HEK293 (cell line): Measurements from ENCODE around the gene GDPD3.

ENCODE experiments used
- CTCF ChIA-PET: fragments of 350-600 bp; formaldehyde crosslinking; extraction: SDS; loops from one replicate; lab custom pipeline; 2021; ENCODE audit warnings: antibody characterized with exemption; lab: Yijun Ruan, JAX
- POLR2A ChIA-PET: fragments of 300-600 bp; formaldehyde crosslinking; extraction: SDS; loops from one replicate; lab custom pipeline; 2020; ENCODE audit warnings: antibody characterized with exemption, inconsistent platforms; lab: Yijun Ruan, JAX
- H3K27ac ChIP-seq: fragments of 200-500 bp; sonication (Bioruptor generic); 2 replicates; pipeline ENCODE4 v1.5.1; 2014; ENCODE audit warnings: low read depth, low read length, control low read depth, inconsistent platforms; ENCODE audit errors: extremely low read depth
- H3K36me3 ChIP-seq, 2 experiments: fragments of 200-500 bp in 1 of 2; sonication (Bioruptor generic) in 1 of 2; 1 replicate in 1 of 2; 2 replicates in 1 of 2; pipeline ENCODE4 v1.5.1; 2014 to 2017; ENCODE audit warnings: inconsistent platforms in 2 of 2, low read length in 2 of 2; ENCODE audit not compliant: control insufficient read depth in 2 of 2, insufficient read depth in 1 of 2
- H3K4me1 ChIP-seq: fragments of 200-500 bp; sonication (Bioruptor generic); 2 replicates; pipeline ENCODE4 v1.5.1; 2014; ENCODE audit warnings: mild to moderate bottlenecking, low read length, inconsistent platforms; ENCODE audit not compliant: control insufficient read depth, insufficient read depth
- H3K4me3 ChIP-seq: 2 replicates; pipeline ENCODE4 v1.5.1; 2011; ENCODE audit warnings: low read depth, mild to moderate bottlenecking, control low read depth, low read length, moderate library complexity
- H3K9me3 ChIP-seq: fragments of 200-500 bp; sonication (Bioruptor generic); 2 replicates; pipeline ENCODE4 v1.5.1; 2014; ENCODE audit warnings: low read depth, low read length, inconsistent platforms; ENCODE audit not compliant: control insufficient read depth, insufficient read depth
- BCL11B ChIP-seq: fragments of 450-650 bp; formaldehyde crosslinking; IDR thresholded peaks from 2 replicates; pipeline ENCODE4 v1.5.1; 2016; ENCODE audit warnings: low read depth, missing biosample characterization, missing genetic modification characterization
- IKZF3 ChIP-seq: fragments of 450-650 bp; IDR thresholded peaks from 2 replicates; pipeline ENCODE4 v1.5.0; 2018; ENCODE audit warnings: missing biosample characterization, mild to moderate bottlenecking, missing genetic modification characterization, moderate library complexity
- KLF8 ChIP-seq: fragments of 450-650 bp; formaldehyde crosslinking; IDR thresholded peaks from 2 replicates; pipeline ENCODE4 v1.5.1; 2016; ENCODE audit warnings: missing biosample characterization, missing genetic modification characterization
- PRDM1 ChIP-seq: fragments of 450-650 bp; formaldehyde crosslinking; IDR thresholded peaks from 2 replicates; pipeline ENCODE4; 2016; ENCODE audit warnings: missing biosample characterization, missing genetic modification characterization
- TRIM28 ChIP-seq: IDR thresholded peaks from 2 replicates; pipeline ENCODE4 v1.6.1; 2011; ENCODE audit warnings: low read length, control low read depth, borderline replicate concordance
- ZBTB1 ChIP-seq: fragments of 450-650 bp; formaldehyde crosslinking; IDR thresholded peaks from 2 replicates; pipeline ENCODE4 v1.5.1; 2016; ENCODE audit warnings: missing biosample characterization, missing genetic modification characterization
- ZNF10 ChIP-seq: fragments of 450-650 bp; formaldehyde crosslinking; IDR thresholded peaks from 2 replicates; pipeline ENCODE4 v1.5.1; 2017; ENCODE audit warnings: missing biosample characterization, missing genetic modification characterization
- ZNF132 ChIP-seq: fragments of 450-650 bp; formaldehyde crosslinking; IDR thresholded peaks from 2 replicates; pipeline ENCODE4 v1.5.1; 2017; ENCODE audit warnings: missing biosample characterization, missing genetic modification characterization, borderline replicate concordance
- ZNF133 ChIP-seq: fragments of 450-650 bp; formaldehyde crosslinking; IDR thresholded peaks from 2 replicates; pipeline ENCODE4 v1.5.1; 2016; ENCODE audit warnings: missing biosample characterization, missing genetic modification characterization
- ZNF350 ChIP-seq: fragments of 450-650 bp; formaldehyde crosslinking; IDR thresholded peaks from 2 replicates; pipeline ENCODE4 v1.5.0; 2017; ENCODE audit warnings: missing biosample characterization, mild to moderate bottlenecking, missing genetic modification characterization
- ZNF514 ChIP-seq: fragments of 450-650 bp; formaldehyde crosslinking; IDR thresholded peaks from 2 replicates; pipeline ENCODE4 v1.5.1; 2016; ENCODE audit warnings: missing biosample characterization, missing genetic modification characterization
- ZNF544 ChIP-seq: fragments of 450-650 bp; formaldehyde crosslinking; IDR thresholded peaks from 2 replicates; pipeline ENCODE4 v1.5.0; 2017; ENCODE audit warnings: missing biosample characterization, missing genetic modification characterization
- ZNF549 ChIP-seq: fragments of 450-650 bp; IDR thresholded peaks from 2 replicates; pipeline ENCODE4 v1.5.1; 2018; ENCODE audit warnings: missing biosample characterization, missing genetic modification characterization, mild to moderate bottlenecking, inconsistent platforms, moderate library complexity
- TF ChIP-seq, protein P1 (sequence below): fragments of 450-650 bp; formaldehyde crosslinking; IDR thresholded peaks from 2 replicates; pipeline ENCODE4 v1.5.1; 2016; ENCODE audit warnings: missing biosample characterization, missing genetic modification characterization, borderline replicate concordance
- TF ChIP-seq, protein P2 (sequence below): fragments of 450-650 bp; formaldehyde crosslinking; IDR thresholded peaks from 2 replicates; pipeline ENCODE4 v1.5.1; 2016; ENCODE audit warnings: missing biosample characterization, missing genetic modification characterization, borderline replicate concordance
- TF ChIP-seq, protein P3 (sequence below): sonication (generic); formaldehyde crosslinking; IDR thresholded peaks from 2 replicates; pipeline ENCODE4 v1.8.1; 2022; ENCODE audit warnings: mild to moderate bottlenecking, moderate library complexity, missing genetic modification reagents
- TF ChIP-seq, protein P4 (sequence below): fragments of 450-650 bp; formaldehyde crosslinking; optimal IDR thresholded peaks from 2 replicates; pipeline ENCODE3; 2016; ENCODE audit warnings: missing biosample characterization, mild to moderate bottlenecking, missing genetic modification characterization
- TF ChIP-seq, protein P5 (sequence below): fragments of 450-650 bp; formaldehyde crosslinking; IDR thresholded peaks from 2 replicates; pipeline ENCODE4 v1.5.1; 2016; ENCODE audit warnings: missing biosample characterization, missing genetic modification characterization
- TF ChIP-seq, protein P6 (sequence below): fragments of 450-650 bp; formaldehyde crosslinking; IDR thresholded peaks from 2 replicates; pipeline ENCODE4 v1.5.1; 2016; ENCODE audit warnings: missing biosample characterization, missing genetic modification characterization

GDPD3 gene

DNA sequence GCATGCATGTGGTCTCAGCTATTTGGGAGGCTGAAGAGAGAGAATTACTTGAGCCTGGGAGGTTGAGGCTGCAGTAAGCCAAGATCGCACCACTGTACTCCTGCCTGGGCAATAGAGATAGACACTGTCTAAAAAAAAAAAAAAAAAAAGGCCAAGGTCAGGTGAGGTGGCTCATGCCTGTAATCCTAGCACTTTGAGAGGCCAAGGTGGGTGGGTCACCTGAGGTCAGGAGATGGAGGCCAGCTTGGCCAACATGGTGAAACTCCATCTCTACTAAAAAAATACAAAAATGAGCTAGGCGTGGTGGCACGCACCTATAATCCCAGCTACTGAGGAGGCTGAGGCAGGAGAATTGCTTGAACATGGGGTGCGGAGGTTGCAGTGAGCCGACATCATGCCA, 41.9 kb upstream of the GDPD3 start:
- H3K4me1 ChIP-seq = no peaks in the 10 kb centered on the region
- H3K4me3 ChIP-seq = no peak overlapping the region
- no peaks in the 10 kb centered on the region for H3K9me3 ChIP-seq
- ChIA-PET POLR2A (no interaction called here), CTCF (interaction anchor here (0.6 to 0.8 kb wide), 2 partner anchors 12 to 40 kb away, joined by 3 to 4 read pairs; no protein-coding TSS in a partner anchor)
- H3K36me3 ChIP-seq = no peaks in the 10 kb centered on the region
- TF ChIP-seq ZNF549 = no peak
- TF ChIP-seq KLF8 (tag by site-specific recombination) = no peak
- TF ChIP-seq, protein P1, sequence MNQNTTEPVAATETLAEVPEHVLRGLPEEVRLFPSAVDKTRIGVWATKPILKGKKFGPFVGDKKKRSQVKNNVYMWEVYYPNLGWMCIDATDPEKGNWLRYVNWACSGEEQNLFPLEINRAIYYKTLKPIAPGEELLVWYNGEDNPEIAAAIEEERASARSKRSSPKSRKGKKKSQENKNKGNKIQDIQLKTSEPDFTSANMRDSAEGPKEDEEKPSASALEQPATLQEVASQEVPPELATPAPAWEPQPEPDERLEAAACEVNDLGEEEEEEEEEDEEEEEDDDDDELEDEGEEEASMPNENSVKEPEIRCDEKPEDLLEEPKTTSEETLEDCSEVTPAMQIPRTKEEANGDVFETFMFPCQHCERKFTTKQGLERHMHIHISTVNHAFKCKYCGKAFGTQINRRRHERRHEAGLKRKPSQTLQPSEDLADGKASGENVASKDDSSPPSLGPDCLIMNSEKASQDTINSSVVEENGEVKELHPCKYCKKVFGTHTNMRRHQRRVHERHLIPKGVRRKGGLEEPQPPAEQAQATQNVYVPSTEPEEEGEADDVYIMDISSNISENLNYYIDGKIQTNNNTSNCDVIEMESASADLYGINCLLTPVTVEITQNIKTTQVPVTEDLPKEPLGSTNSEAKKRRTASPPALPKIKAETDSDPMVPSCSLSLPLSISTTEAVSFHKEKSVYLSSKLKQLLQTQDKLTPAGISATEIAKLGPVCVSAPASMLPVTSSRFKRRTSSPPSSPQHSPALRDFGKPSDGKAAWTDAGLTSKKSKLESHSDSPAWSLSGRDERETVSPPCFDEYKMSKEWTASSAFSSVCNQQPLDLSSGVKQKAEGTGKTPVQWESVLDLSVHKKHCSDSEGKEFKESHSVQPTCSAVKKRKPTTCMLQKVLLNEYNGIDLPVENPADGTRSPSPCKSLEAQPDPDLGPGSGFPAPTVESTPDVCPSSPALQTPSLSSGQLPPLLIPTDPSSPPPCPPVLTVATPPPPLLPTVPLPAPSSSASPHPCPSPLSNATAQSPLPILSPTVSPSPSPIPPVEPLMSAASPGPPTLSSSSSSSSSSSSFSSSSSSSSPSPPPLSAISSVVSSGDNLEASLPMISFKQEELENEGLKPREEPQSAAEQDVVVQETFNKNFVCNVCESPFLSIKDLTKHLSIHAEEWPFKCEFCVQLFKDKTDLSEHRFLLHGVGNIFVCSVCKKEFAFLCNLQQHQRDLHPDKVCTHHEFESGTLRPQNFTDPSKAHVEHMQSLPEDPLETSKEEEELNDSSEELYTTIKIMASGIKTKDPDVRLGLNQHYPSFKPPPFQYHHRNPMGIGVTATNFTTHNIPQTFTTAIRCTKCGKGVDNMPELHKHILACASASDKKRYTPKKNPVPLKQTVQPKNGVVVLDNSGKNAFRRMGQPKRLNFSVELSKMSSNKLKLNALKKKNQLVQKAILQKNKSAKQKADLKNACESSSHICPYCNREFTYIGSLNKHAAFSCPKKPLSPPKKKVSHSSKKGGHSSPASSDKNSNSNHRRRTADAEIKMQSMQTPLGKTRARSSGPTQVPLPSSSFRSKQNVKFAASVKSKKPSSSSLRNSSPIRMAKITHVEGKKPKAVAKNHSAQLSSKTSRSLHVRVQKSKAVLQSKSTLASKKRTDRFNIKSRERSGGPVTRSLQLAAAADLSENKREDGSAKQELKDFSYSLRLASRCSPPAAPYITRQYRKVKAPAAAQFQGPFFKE (tag by site-specific recombination) = no peak
- TF ChIP-seq, protein P2, sequence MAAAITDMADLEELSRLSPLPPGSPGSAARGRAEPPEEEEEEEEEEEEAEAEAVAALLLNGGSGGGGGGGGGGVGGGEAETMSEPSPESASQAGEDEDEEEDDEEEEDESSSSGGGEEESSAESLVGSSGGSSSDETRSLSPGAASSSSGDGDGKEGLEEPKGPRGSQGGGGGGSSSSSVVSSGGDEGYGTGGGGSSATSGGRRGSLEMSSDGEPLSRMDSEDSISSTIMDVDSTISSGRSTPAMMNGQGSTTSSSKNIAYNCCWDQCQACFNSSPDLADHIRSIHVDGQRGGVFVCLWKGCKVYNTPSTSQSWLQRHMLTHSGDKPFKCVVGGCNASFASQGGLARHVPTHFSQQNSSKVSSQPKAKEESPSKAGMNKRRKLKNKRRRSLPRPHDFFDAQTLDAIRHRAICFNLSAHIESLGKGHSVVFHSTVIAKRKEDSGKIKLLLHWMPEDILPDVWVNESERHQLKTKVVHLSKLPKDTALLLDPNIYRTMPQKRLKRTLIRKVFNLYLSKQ (tag by site-specific recombination) = no peak
- no peak for TF ChIP-seq ZNF544 (tag by site-specific recombination)
- TF ChIP-seq ZNF133 (tag by site-specific recombination) = no peak
- no peak for TF ChIP-seq ZBTB1 (tag by site-specific recombination)
- no peak for TF ChIP-seq BCL11B (tag by site-specific recombination)
- no peak for TF ChIP-seq IKZF3 (tag by site-specific recombination)
- TF ChIP-seq, protein P3, sequence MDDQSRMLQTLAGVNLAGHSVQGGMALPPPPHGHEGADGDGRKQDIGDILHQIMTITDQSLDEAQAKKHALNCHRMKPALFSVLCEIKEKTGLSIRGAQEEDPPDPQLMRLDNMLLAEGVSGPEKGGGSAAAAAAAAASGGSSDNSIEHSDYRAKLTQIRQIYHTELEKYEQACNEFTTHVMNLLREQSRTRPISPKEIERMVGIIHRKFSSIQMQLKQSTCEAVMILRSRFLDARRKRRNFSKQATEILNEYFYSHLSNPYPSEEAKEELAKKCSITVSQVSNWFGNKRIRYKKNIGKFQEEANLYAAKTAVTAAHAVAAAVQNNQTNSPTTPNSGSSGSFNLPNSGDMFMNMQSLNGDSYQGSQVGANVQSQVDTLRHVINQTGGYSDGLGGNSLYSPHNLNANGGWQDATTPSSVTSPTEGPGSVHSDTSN (CRISPR knock-in tag) = no peak
- TF ChIP-seq ZNF132 (tag by site-specific recombination) = no peak
- H3K27ac ChIP-seq = no peak overlapping the region

DNA sequence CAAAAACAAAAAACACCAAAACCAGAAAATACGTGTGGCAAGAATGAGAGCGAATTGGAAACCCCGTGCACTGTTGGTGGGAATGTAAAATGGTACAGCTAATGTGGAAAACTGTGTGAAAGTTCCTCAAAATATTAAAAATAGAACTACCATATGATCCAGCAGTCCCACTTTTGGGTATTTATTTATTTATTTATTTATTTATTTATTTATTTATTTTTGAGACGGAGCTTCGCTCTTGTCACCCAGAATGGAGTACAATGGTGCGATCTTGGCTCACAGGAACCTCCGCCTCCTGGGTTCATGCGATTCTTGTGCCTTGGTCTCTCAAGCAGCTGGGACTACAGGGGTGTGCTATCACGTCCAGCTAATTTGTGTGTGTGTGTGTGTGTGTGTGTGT, 39.2 kb upstream of the GDPD3 start:
- Histone ChIP-seq H3K4me3 (no peak overlapping the region), H3K9me3 (no peaks in the 10 kb centered on the region), H3K4me1 (no peaks in the 10 kb centered on the region), H3K27ac (no peak overlapping the region), H3K36me3 (no peaks in the 10 kb centered on the region)
- ChIA-PET POLR2A (no interaction called here), CTCF (no interaction called here)
- TF ChIP-seq ZNF514 (tag by site-specific recombination) = no peak
- TF ChIP-seq, protein P4, sequence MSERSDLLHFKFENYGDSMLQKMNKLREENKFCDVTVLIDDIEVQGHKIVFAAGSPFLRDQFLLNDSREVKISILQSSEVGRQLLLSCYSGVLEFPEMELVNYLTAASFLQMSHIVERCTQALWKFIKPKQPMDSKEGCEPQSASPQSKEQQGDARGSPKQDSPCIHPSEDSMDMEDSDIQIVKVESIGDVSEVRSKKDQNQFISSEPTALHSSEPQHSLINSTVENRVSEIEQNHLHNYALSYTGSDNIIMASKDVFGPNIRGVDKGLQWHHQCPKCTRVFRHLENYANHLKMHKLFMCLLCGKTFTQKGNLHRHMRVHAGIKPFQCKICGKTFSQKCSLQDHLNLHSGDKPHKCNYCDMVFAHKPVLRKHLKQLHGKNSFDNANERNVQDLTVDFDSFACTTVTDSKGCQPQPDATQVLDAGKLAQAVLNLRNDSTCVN (tag by site-specific recombination) = no peak
- no peak for TF ChIP-seq TRIM28
- TF ChIP-seq ZNF10 (tag by site-specific recombination) = no peak
- TF ChIP-seq, protein P5, sequence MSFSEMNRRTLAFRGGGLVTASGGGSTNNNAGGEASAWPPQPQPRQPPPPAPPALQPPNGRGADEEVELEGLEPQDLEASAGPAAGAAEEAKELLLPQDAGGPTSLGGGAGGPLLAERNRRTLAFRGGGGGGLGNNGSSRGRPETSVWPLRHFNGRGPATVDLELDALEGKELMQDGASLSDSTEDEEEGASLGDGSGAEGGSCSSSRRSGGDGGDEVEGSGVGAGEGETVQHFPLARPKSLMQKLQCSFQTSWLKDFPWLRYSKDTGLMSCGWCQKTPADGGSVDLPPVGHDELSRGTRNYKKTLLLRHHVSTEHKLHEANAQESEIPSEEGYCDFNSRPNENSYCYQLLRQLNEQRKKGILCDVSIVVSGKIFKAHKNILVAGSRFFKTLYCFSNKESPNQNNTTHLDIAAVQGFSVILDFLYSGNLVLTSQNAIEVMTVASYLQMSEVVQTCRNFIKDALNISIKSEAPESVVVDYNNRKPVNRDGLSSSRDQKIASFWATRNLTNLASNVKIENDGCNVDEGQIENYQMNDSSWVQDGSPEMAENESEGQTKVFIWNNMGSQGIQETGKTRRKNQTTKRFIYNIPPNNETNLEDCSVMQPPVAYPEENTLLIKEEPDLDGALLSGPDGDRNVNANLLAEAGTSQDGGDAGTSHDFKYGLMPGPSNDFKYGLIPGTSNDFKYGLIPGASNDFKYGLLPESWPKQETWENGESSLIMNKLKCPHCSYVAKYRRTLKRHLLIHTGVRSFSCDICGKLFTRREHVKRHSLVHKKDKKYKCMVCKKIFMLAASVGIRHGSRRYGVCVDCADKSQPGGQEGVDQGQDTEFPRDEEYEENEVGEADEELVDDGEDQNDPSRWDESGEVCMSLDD (tag by site-specific recombination) = no peak
- TF ChIP-seq, protein P6, sequence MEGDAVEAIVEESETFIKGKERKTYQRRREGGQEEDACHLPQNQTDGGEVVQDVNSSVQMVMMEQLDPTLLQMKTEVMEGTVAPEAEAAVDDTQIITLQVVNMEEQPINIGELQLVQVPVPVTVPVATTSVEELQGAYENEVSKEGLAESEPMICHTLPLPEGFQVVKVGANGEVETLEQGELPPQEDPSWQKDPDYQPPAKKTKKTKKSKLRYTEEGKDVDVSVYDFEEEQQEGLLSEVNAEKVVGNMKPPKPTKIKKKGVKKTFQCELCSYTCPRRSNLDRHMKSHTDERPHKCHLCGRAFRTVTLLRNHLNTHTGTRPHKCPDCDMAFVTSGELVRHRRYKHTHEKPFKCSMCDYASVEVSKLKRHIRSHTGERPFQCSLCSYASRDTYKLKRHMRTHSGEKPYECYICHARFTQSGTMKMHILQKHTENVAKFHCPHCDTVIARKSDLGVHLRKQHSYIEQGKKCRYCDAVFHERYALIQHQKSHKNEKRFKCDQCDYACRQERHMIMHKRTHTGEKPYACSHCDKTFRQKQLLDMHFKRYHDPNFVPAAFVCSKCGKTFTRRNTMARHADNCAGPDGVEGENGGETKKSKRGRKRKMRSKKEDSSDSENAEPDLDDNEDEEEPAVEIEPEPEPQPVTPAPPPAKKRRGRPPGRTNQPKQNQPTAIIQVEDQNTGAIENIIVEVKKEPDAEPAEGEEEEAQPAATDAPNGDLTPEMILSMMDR (tag by site-specific recombination) = no peak
- TF ChIP-seq PRDM1 (tag by site-specific recombination) = no peak
- TF ChIP-seq ZNF350 (tag by site-specific recombination) = no peak
